Measurements from ENCODE around the gene LTBR. TPM values are rescaled to one million over a fixed set of nuclear protein-coding genes. Genes with fewer than 3 reads are reported as not detected.
"Not testable (repeated sequence)": the region's sequence is repeated elsewhere in the genome, so short reads cannot be mapped to it uniquely, and the experiment has no call there.

The LTBR gene
- total and polyA plus RNA-seq, 2 donors (not counting 1 experiment from before 2014, with no cell fraction given): 55.7 to 78.4 TPM

GRCh38 chr12:6341417-6342139 lies 42.4 kb upstream of the LTBR start, which contains the start of gene TNFRSF1A:
Gene TNFRSF1A (minus strand): TSS chr12:6342076. CDS start chr12:6341814, 262 bp downstream.
- peaks cover 54% of the 10 kb centered on the region for H3K79me2 ChIP-seq (ENCODE audit: control insufficient read depth, insufficient read depth, low read length)
- H3K4me1 ChIP-seq (ENCODE audit: control insufficient read depth, extremely low read depth, insufficient read depth, low read length): peaks cover 42% of the 10 kb centered on the region
- peak within 1 kb of the TSS; percentile 97 for H3K9ac ChIP-seq (ENCODE audit: insufficient read depth, low read length)
- H4K20me1 ChIP-seq (ENCODE audit: control insufficient read depth, extremely low read depth, insufficient read depth, low read length): peaks cover 2% of the 10 kb centered on the region
- peak within 1 kb of the TSS; percentile 99 for H3K27ac ChIP-seq (ENCODE audit: insufficient read depth, low read length)
- peak; percentile 83 to 90 for DNase-seq (ENCODE audit: low read depth in 2 of 2)
- peak within 1 kb of the TSS; percentile 18 for H2AFZ ChIP-seq (ENCODE audit: low read length)
- peak within 1 kb of the TSS; percentile 78 to 100 (median 94) for H3K4me3 ChIP-seq (replicated peaks in 1 of 4; ENCODE audit: control extremely low read depth in 1 of 4, insufficient read depth in 1 of 4, low read depth in 3 of 4, low read length in 4 of 4)
- H3K4me2 ChIP-seq (ENCODE audit: extremely low read depth, insufficient read depth, low read length): peak within 1 kb of the TSS; percentile 98
- H3K9me3 ChIP-seq (ENCODE audit: control insufficient read depth, insufficient read depth, low read depth, low read length): no peaks in the 10 kb centered on the region
- H3K36me3 ChIP-seq (ENCODE audit: control insufficient read depth, insufficient read depth, low read length): peaks cover 3% of the 10 kb centered on the region
- no peak for TF ChIP-seq CTCF (conservative IDR thresholded peaks at IDR 0.05 in 1 of 2, IDR thresholded peaks at IDR 0.05 in 1 of 2; ENCODE audit: low read depth in 1 of 2, low read length in 2 of 2)
- TF ChIP-seq EZH2 (IDR thresholded peaks at IDR 0.05; ENCODE audit: low read length, missing control alignments): no peak
- H3K27me3 ChIP-seq (ENCODE audit: control insufficient read depth, insufficient read depth, low read length): no peaks in the 10 kb centered on the region

GRCh38 chr12:6342140-6342889 lies 41.6 kb upstream of the LTBR start:
- Histone ChIP-seq H3K4me2 (ENCODE audit: extremely low read depth, insufficient read depth, low read length) (peak overlapping the region; percentile 77), H3K4me3 (replicated peaks in 1 of 4; ENCODE audit: control extremely low read depth in 1 of 4, insufficient read depth in 1 of 4, low read depth in 3 of 4, low read length in 4 of 4) (peak overlapping the region; percentile 78 to 100 (median 94)), H4K20me1 (ENCODE audit: control insufficient read depth, extremely low read depth, insufficient read depth, low read length) (peaks cover 2% of the 10 kb centered on the region), H3K27ac (ENCODE audit: insufficient read depth, low read length) (peak overlapping the region; percentile 99), H3K4me1 (ENCODE audit: control insufficient read depth, extremely low read depth, insufficient read depth, low read length) (peaks cover 36% of the 10 kb centered on the region), H3K9me3 (ENCODE audit: control insufficient read depth, insufficient read depth, low read depth, low read length) (no peaks in the 10 kb centered on the region), H3K79me2 (ENCODE audit: control insufficient read depth, insufficient read depth, low read length) (peaks cover 47% of the 10 kb centered on the region), H3K36me3 (ENCODE audit: control insufficient read depth, insufficient read depth, low read length) (peaks cover 3% of the 10 kb centered on the region), H3K9ac (ENCODE audit: insufficient read depth, low read length) (peak overlapping the region; percentile 97), H3K27me3 (ENCODE audit: control insufficient read depth, insufficient read depth, low read length) (no peaks in the 10 kb centered on the region), H2AFZ (ENCODE audit: low read length) (peak overlapping the region; percentile 18)
- no peak for TF ChIP-seq EZH2 (IDR thresholded peaks at IDR 0.05; ENCODE audit: low read length, missing control alignments)
- no peak for DNase-seq (ENCODE audit: low read depth in 2 of 2)

- peak overlapping the region; percentile 34 for H2AFZ ChIP-seq (ENCODE audit: low read length)
- no peaks in the 10 kb centered on the region for H4K20me1 ChIP-seq (ENCODE audit: control insufficient read depth, extremely low read depth, insufficient read depth, low read length)
- DNase-seq (ENCODE audit: low read depth in 2 of 2): no peak
- peaks cover 3% of the 10 kb centered on the region for H3K36me3 ChIP-seq (ENCODE audit: control insufficient read depth, insufficient read depth, low read length)
- no peak overlapping the region for H3K9ac ChIP-seq (ENCODE audit: insufficient read depth, low read length)
- H3K79me2 ChIP-seq (ENCODE audit: control insufficient read depth, insufficient read depth, low read length): peaks cover 35% of the 10 kb centered on the region
- H3K4me2 ChIP-seq (ENCODE audit: extremely low read depth, insufficient read depth, low read length): no peak overlapping the region
- TF ChIP-seq EZH2 (IDR thresholded peaks at IDR 0.05; ENCODE audit: low read length, missing control alignments) (no peak), CTCF (conservative IDR thresholded peaks at IDR 0.05 in 1 of 2, IDR thresholded peaks at IDR 0.05 in 1 of 2; ENCODE audit: low read depth in 1 of 2, low read length in 2 of 2) (no peak)
- H3K27me3 ChIP-seq (ENCODE audit: control insufficient read depth, insufficient read depth, low read length): no peaks in the 10 kb centered on the region
- H3K9me3 ChIP-seq (ENCODE audit: control insufficient read depth, insufficient read depth, low read depth, low read length): no peaks in the 10 kb centered on the region
- H3K27ac ChIP-seq (ENCODE audit: insufficient read depth, low read length): no peak overlapping the region
- H3K4me3 ChIP-seq (replicated peaks in 1 of 4; ENCODE audit: control extremely low read depth in 1 of 4, insufficient read depth in 1 of 4, low read depth in 3 of 4, low read length in 4 of 4): no peak overlapping the region
- peaks cover 28% of the 10 kb centered on the region for H3K4me1 ChIP-seq (ENCODE audit: control insufficient read depth, extremely low read depth, insufficient read depth, low read length)
Observed at GRCh38 chr12:6343518-6343917, 40.4 kb upstream of the LTBR start.

- Histone ChIP-seq H3K79me2 (ENCODE audit: control insufficient read depth, insufficient read depth, low read length) (peaks cover 28% of the 10 kb centered on the region), H3K4me1 (ENCODE audit: control insufficient read depth, extremely low read depth, insufficient read depth, low read length) (peaks cover 27% of the 10 kb centered on the region)
- not testable (repeated sequence) for H3K9ac ChIP-seq (ENCODE audit: insufficient read depth, low read length); H3K27me3 ChIP-seq (ENCODE audit: control insufficient read depth, insufficient read depth, low read length); H4K20me1 ChIP-seq (ENCODE audit: control insufficient read depth, extremely low read depth, insufficient read depth, low read length); DNase-seq (ENCODE audit: low read depth in 2 of 2); H2AFZ ChIP-seq (ENCODE audit: low read length); H3K36me3 ChIP-seq (ENCODE audit: control insufficient read depth, insufficient read depth, low read length); H3K9me3 ChIP-seq (ENCODE audit: control insufficient read depth, insufficient read depth, low read depth, low read length); H3K4me3 ChIP-seq (replicated peaks in 1 of 4; ENCODE audit: control extremely low read depth in 1 of 4, insufficient read depth in 1 of 4, low read depth in 3 of 4, low read length in 4 of 4); H3K4me2 ChIP-seq (ENCODE audit: extremely low read depth, insufficient read depth, low read length); H3K27ac ChIP-seq (ENCODE audit: insufficient read depth, low read length)
Observed at GRCh38 chr12:6344101-6344660, 39.8 kb upstream of the LTBR start.

Data from fibroblast of lung (primary cell).